Muscle of arm (tissue), 12 donors: ENCODE measurements around the gene CLEC9A. TPM values are rescaled to one million over a fixed set of nuclear protein-coding genes. Genes with fewer than 3 reads are reported as not detected.

Experiments
- DNase-seq: peaks from one replicate; pipeline ENCODE4 v3.0.0-alpha.2; 2013
- polyA plus RNA-seq, 12 donors: library from polyadenylated mRNA; unstranded; fragments of 120-200 nt; gene quantifications; one replicate each; pipeline ENCODE4 v1.2.1, GENCODE V29; 2013; ENCODE audit not compliant: insufficient read length in 12 of 12

CLEC9A gene
- polyA plus RNA-seq, 12 donors, result 0.11 to 2.0 (median 0.25) TPM; not detected in 2

- no peak for DNase-seq
Observed at GRCh38 chr12:10102322-10102721, 71.8 kb downstream of the CLEC9A start.

- no peak for DNase-seq
Observed at GRCh38 chr12:10110256-10110844, 79.9 kb downstream of the CLEC9A start.

DNA sequence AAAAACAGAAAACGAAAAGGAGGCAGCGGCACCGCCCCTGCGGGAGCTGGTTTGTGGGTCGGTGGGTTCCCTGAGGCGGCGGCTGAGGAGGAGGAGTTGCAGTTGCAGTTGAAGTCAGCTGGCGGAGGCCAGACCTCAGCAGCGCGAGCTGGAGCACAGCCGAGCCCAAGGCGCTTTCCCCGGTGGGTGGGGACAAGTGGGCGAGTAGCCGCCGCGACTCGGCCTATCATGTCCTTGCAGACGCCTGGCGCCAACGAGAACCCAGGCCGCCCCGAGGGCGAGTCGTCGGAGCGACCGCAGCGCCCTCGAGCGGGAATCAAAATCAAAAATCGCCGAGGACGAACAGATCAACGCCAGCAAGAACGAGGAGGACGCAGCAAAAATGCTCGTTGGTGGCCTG, 81.0 kb downstream of the CLEC9A start:
- DNase-seq, result no peak

- no peak for DNase-seq
Observed at GRCh38 chr12:10113075-10113474, 82.6 kb downstream of the CLEC9A start.

- no peak for DNase-seq
Observed at GRCh38 chr12:10113920-10114319, 83.4 kb downstream of the CLEC9A start.

DNA sequence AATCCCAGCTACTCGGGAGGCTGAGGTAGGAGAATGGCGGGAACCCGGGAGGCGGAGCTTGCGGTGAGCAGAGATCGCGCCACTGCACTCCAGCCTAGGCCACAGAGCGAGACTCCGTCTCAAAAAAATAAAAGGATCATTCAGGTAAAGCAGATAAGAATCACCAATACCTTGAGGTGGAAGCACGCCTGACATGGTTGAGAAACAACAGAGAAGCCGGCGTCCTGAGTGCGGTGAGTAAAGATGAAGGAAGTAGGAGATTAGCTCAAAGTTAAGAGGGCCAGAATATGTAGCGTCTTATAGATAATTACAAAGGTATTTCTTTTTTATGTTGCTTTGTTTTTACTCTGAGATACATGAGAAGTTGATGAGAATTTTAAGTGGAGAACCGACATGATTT, 84.8 kb downstream of the CLEC9A start:
- no peak for DNase-seq

Other genes with a start within 250 kb of the CLEC9A start
- under 1 TPM in 8 of 12 donors, not detected in 4; 0.14 to 0.85 (median 0.46) TPM for gene KLRF1, start 203.2 kb upstream of the CLEC9A start, polyA plus RNA-seq
- 1 to 10 TPM in 10 of 12 donors, not detected in 2; 1.3 to 7.2 (median 1.9) TPM for gene CLEC2B, start 161.3 kb upstream of the CLEC9A start, polyA plus RNA-seq
- under 1 TPM in 2 of 12 donors, not detected in 10; 0.25 to 0.47 TPM for gene KLRF2, start 149.2 kb upstream of the CLEC9A start, polyA plus RNA-seq
- 1 to 10 TPM in 2 of 12 donors, not detected in 10; 1.1 to 4.1 TPM for gene CLEC2A, start 98.3 kb upstream of the CLEC9A start, polyA plus RNA-seq
- gene CLEC12A, start 59.3 kb upstream of the CLEC9A start, polyA plus RNA-seq, result 1 to 10 TPM in 3 of 12 donors, under 1 TPM in 6, not detected in 3; 0.35 to 1.9 (median 0.61) TPM
- under 1 TPM in 6 of 12 donors, not detected in 6; 0.13 to 0.36 (median 0.31) TPM for gene CLEC1B, start 31.6 kb upstream of the CLEC9A start, polyA plus RNA-seq
- gene CLEC12B, start 20.1 kb upstream of the CLEC9A start, polyA plus RNA-seq, result under 1 TPM in 3 of 12 donors, not detected in 9; 0.07 to 0.25 (median 0.14) TPM
- 1 to 10 TPM in 10 of 12 donors, not detected in 2; 1.9 to 5.3 (median 3.3) TPM for gene CLEC1A, start 68.3 kb downstream of the CLEC9A start, polyA plus RNA-seq
- gene CLEC7A, start 99.5 kb downstream of the CLEC9A start, polyA plus RNA-seq, result 1 to 10 TPM in 9 of 12 donors, under 1 TPM in 2, not detected in 1; 0.77 to 6.1 (median 2.0) TPM
- gene OLR1, start 141.4 kb downstream of the CLEC9A start, polyA plus RNA-seq, result 1 to 10 TPM in 8 of 12 donors, under 1 TPM in 2, not detected in 2; 0.69 to 2.5 (median 1.2) TPM
- gene TMEM52B, start 148.3 kb downstream of the CLEC9A start, polyA plus RNA-seq, result under 1 TPM in 9 of 12 donors, not detected in 3; 0.04 to 0.96 (median 0.26) TPM
- gene GABARAPL1, start 182.2 kb downstream of the CLEC9A start, polyA plus RNA-seq, result 10 to 100 TPM in 11 of 12 donors, not detected in 1; 21.2 to 63.3 (median 25.2) TPM